Keratinocyte (primary cell): Measurements from ENCODE around the gene DNAAF8. TPM values are rescaled to one million over a fixed set of nuclear protein-coding genes. Genes with fewer than 3 reads are reported as not detected.

Experiments used
- DNase-seq: peaks from one replicate; pipeline ENCODE4 v3.0.0-alpha.2; 2011; ENCODE audit warnings: low read depth, missing footprints, low spot score
- FAIRE-seq: peaks from 2 replicates; lab custom pipeline; 2011; peaks lifted over from hg19 to GRCh38; lab: Jason Lieb, UNC
- H2AFZ ChIP-seq: 2 replicates; pipeline ENCODE4 v1.6.0; 2012; ENCODE audit warnings: low read length, control low read depth, inconsistent platforms; ENCODE audit not compliant: control insufficient read depth
- H3K27ac ChIP-seq: 2 replicates; pipeline ENCODE4 v1.5.1; 2011; ENCODE audit warnings: low read length; ENCODE audit not compliant: control insufficient read depth, insufficient read depth
- H3K27me3 ChIP-seq: 3 replicates; pipeline ENCODE4 v1.6.0; 2011; ENCODE audit warnings: low read length; ENCODE audit not compliant: control insufficient read depth, insufficient read depth; ENCODE audit errors: extremely low read depth
- H3K36me3 ChIP-seq, 2 experiments: 2 replicates in 1 of 2; 3 replicates in 1 of 2; pipeline ENCODE4 v1.5.1; 2011; ENCODE audit warnings: low read length in 2 of 2, mild to moderate bottlenecking in 1 of 2; ENCODE audit not compliant: control insufficient read depth in 2 of 2, insufficient read depth in 2 of 2; ENCODE audit errors: extremely low read depth in 1 of 2
- H3K4me1 ChIP-seq: 3 replicates; pipeline ENCODE4 v1.5.1; 2011; ENCODE audit warnings: low read length; ENCODE audit not compliant: control insufficient read depth, insufficient read depth; ENCODE audit errors: extremely low read depth
- H3K4me2 ChIP-seq: 3 replicates; pipeline ENCODE4 v1.6.0; 2011; ENCODE audit warnings: low read depth, low read length; ENCODE audit not compliant: control insufficient read depth, insufficient read depth; ENCODE audit errors: extremely low read depth
- H3K4me3 ChIP-seq, 3 experiments: fragments of 200-600 bp in 1 of 3; sonication (generic) in 1 of 3; 2 replicates in 2 of 3; 3 replicates in 1 of 3; pipeline ENCODE4 v1.5.1; 2011 to 2016; ENCODE audit warnings: low read length in 3 of 3, mild to moderate bottlenecking in 3 of 3, control low read depth in 2 of 3, inconsistent platforms in 1 of 3, low read depth in 1 of 3, mixed read lengths in 1 of 3, mixed run types in 1 of 3, moderate library complexity in 1 of 3; ENCODE audit not compliant: control insufficient read depth in 2 of 3, insufficient read depth in 2 of 3; ENCODE audit errors: extremely low read depth in 1 of 3
- H3K79me2 ChIP-seq: 2 replicates; pipeline ENCODE4 v1.6.0; 2012; ENCODE audit warnings: low read length; ENCODE audit not compliant: control insufficient read depth, insufficient read depth
- H3K9ac ChIP-seq: 3 replicates; pipeline ENCODE4 v1.6.0; 2011; ENCODE audit warnings: low read length; ENCODE audit not compliant: control insufficient read depth, insufficient read depth; ENCODE audit errors: extremely low read depth
- H3K9me1 ChIP-seq: 3 replicates; pipeline ENCODE4 v1.6.0; 2011; ENCODE audit warnings: low read length; ENCODE audit not compliant: control insufficient read depth, insufficient read depth; ENCODE audit errors: extremely low read depth
- H3K9me3 ChIP-seq: 2 replicates; pipeline ENCODE4 v1.5.1; 2012; ENCODE audit warnings: low read depth, low read length; ENCODE audit not compliant: control insufficient read depth
- H4K20me1 ChIP-seq: 3 replicates; pipeline ENCODE4 v1.6.0; 2011; ENCODE audit warnings: low read length; ENCODE audit not compliant: control insufficient read depth, insufficient read depth; ENCODE audit errors: extremely low read depth
- EZH2 ChIP-seq: IDR thresholded peaks from one replicate; pipeline ENCODE4 v1.6.1; 2012; ENCODE audit warnings: inconsistent platforms, mild to moderate bottlenecking, low read length, moderate library complexity
- dilution Hi-C: fragments of 300-500 bp; cut with MboI; formaldehyde crosslinking; loops from one replicate; pipeline ENCODE4 v1.7.0; 2020; ENCODE audit warnings: low sequenced_read_pairs; ENCODE audit not compliant: extremely low pct_ligation_motif_present
- polyA plus RNA-seq, 5 experiments: library from polyadenylated mRNA; depleted of rRNA in 3 of 5; stranded (reverse) in 3 of 5; stranded (forward) in 1 of 5; unstranded in 1 of 5; fragments of >200 nt; gene quantifications; 1 replicate in 1 of 5; 2 replicates in 3 of 5; 3 replicates in 1 of 5; pipeline versions ENCODE4 v1.2.1 to v1.2.3, GENCODE V29; 2011 to 2012; ENCODE audit warnings: missing spikeins in 2 of 5, low read depth in 1 of 5, low replicate concordance in 1 of 5
- TF ChIP-seq, protein P1 (sequence below), 3 experiments: IDR thresholded peaks in 1 of 3; conservative IDR thresholded peaks in 1 of 3; optimal IDR thresholded peaks in 1 of 3; 2 replicates in 2 of 3; 3 replicates in 1 of 3; pipeline versions ENCODE3 to v1.5.1; 2011; ENCODE audit warnings: low read length in 3 of 3, mild to moderate bottlenecking in 3 of 3, moderate library complexity in 2 of 3, control low read depth in 1 of 3, inconsistent platforms in 1 of 3; ENCODE audit not compliant: insufficient read depth in 2 of 3; ENCODE audit errors: extremely low read depth in 1 of 3

The DNAAF8 gene
- polyA plus RNA-seq, 1 donor (not counting 4 experiments of a cell fraction or from before 2014, with no cell fraction given) = 0.26 TPM

- H3K27ac ChIP-seq = no peak overlapping the region
- no peak for FAIRE-seq
Observed at GRCh38 chr16:4690946-4691665, 43.2 kb upstream of the DNAAF8 start.

GRCh38 chr16:4691666-4692412, 42.5 kb upstream of the DNAAF8 start:
- no peaks in the 10 kb centered on the region for H3K79me2 ChIP-seq
- no peaks in the 10 kb centered on the region for H4K20me1 ChIP-seq
- H3K27me3 ChIP-seq = no peaks in the 10 kb centered on the region
- no peaks in the 10 kb centered on the region for H3K9me1 ChIP-seq
- no peaks in the 10 kb centered on the region for H3K9me3 ChIP-seq
- no peak for TF ChIP-seq EZH2
- peaks cover 4 to 23% of the 10 kb centered on the region in 2 experiments for H3K36me3 ChIP-seq
- H3K4me1 ChIP-seq = peaks cover 5% of the 10 kb centered on the region
- no peak overlapping the region for H2AFZ ChIP-seq
- H3K27ac ChIP-seq = no peak overlapping the region
- no peak overlapping the region for H3K9ac ChIP-seq
- H3K4me2 ChIP-seq = no peak overlapping the region
- dilution Hi-C loops = no loop called here
- FAIRE-seq (no peak), DNase-seq (no peak)
- H3K4me3 ChIP-seq = no peak overlapping the region

More at GRCh38 chr16:4690946-4691665, 43.2 kb upstream of the DNAAF8 start:
- Histone ChIP-seq H3K27me3 (no peaks in the 10 kb centered on the region), H3K36me3 (peaks cover 4 to 24% of the 10 kb centered on the region in 2 experiments), H3K9me1 (no peaks in the 10 kb centered on the region), H4K20me1 (no peaks in the 10 kb centered on the region), H2AFZ (no peak overlapping the region), H3K4me1 (peaks cover 5% of the 10 kb centered on the region), H3K9me3 (no peaks in the 10 kb centered on the region), H3K4me2 (no peak overlapping the region), H3K9ac (no peak overlapping the region), H3K4me3 (no peak overlapping the region), H3K79me2 (no peaks in the 10 kb centered on the region)
- dilution Hi-C loops = no loop called here
- DNase-seq = no peak
- TF ChIP-seq, protein P1, sequence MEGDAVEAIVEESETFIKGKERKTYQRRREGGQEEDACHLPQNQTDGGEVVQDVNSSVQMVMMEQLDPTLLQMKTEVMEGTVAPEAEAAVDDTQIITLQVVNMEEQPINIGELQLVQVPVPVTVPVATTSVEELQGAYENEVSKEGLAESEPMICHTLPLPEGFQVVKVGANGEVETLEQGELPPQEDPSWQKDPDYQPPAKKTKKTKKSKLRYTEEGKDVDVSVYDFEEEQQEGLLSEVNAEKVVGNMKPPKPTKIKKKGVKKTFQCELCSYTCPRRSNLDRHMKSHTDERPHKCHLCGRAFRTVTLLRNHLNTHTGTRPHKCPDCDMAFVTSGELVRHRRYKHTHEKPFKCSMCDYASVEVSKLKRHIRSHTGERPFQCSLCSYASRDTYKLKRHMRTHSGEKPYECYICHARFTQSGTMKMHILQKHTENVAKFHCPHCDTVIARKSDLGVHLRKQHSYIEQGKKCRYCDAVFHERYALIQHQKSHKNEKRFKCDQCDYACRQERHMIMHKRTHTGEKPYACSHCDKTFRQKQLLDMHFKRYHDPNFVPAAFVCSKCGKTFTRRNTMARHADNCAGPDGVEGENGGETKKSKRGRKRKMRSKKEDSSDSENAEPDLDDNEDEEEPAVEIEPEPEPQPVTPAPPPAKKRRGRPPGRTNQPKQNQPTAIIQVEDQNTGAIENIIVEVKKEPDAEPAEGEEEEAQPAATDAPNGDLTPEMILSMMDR (optimal IDR thresholded peaks at IDR 0.05 in 1 of 3, IDR thresholded peaks at IDR 0.05 in 1 of 3, conservative IDR thresholded peaks at IDR 0.05 in 1 of 3; ENCODE audit: extremely low read depth in 1 of 3, insufficient read depth in 2 of 3, low read length in 3 of 3) = no peak
- no peak for TF ChIP-seq EZH2
